Stimulated activated CD4-positive, alpha-beta T cell treated with anti-CD3 and anti-CD28 coated beads, Interleukin-4, amount 100 ng/mL, for 4 hours (primary cell): ENCODE results near the gene NXPH2.

ENCODE experiments used
- DNase-seq, 2 experiments: peaks; one replicate each; pipeline ENCODE4 v3.0.0-alpha.2; 2020

NXPH2 gene

GRCh38 chr2:138779781-138780445, at the start of gene NXPH2:
Gene NXPH2 (minus strand): TSS chr2:138780390. CDS start chr2:138780241, 149 bp downstream.
- DNase-seq = no peak

GRCh38 chr2:138829326-138829919, 49.2 kb upstream of the NXPH2 start:
- DNase-seq = peak in 1 of 2 experiments; percentile 22

- DNase-seq = peak in 1 of 2 experiments; percentile 1
Observed at GRCh38 chr2:138827426-138828054, 47.4 kb upstream of the NXPH2 start.

GRCh38 chr2:138823666-138824065, 43.5 kb upstream of the NXPH2 start:
- no peak for DNase-seq

GRCh38 chr2:138819964-138820363, 39.8 kb upstream of the NXPH2 start:
- DNase-seq = no peak

GRCh38 chr2:138818556-138818955, 38.4 kb upstream of the NXPH2 start:
- DNase-seq = no peak

GRCh38 chr2:138814123-138814898, 34.1 kb upstream of the NXPH2 start:
- no peak for DNase-seq

GRCh38 chr2:138811431-138811830, 31.2 kb upstream of the NXPH2 start:
- DNase-seq = no peak

- no peak for DNase-seq
Observed at GRCh38 chr2:138794724-138795123, 14.5 kb upstream of the NXPH2 start.

GRCh38 chr2:138787053-138787666, 7.0 kb upstream of the NXPH2 start:
- DNase-seq = no peak

GRCh38 chr2:138782383-138782782, 2.2 kb upstream of the NXPH2 start:
- DNase-seq = no peak

GRCh38 chr2:138780908-138781307, 718 bp upstream of the NXPH2 start:
- DNase-seq = no peak

GRCh38 chr2:138780446-138780880, 273 bp upstream of the NXPH2 start:
- DNase-seq = no peak

GRCh38 chr2:138779406-138779780, 797 bp downstream of the NXPH2 start:
- DNase-seq = no peak

- DNase-seq = no peak
Observed at GRCh38 chr2:138777996-138778395, 2.2 kb downstream of the NXPH2 start.

- no peak for DNase-seq
Observed at GRCh38 chr2:138775736-138776135, 4.5 kb downstream of the NXPH2 start.

- DNase-seq = no peak
Observed at GRCh38 chr2:138771534-138771933, 8.7 kb downstream of the NXPH2 start.

- DNase-seq = no peak
Observed at GRCh38 chr2:138767101-138767500, 13.1 kb downstream of the NXPH2 start.

GRCh38 chr2:138766464-138766863, 13.7 kb downstream of the NXPH2 start:
- no peak for DNase-seq

GRCh38 chr2:138763971-138764370, 16.2 kb downstream of the NXPH2 start:
- no peak for DNase-seq

- DNase-seq = no peak
Observed at GRCh38 chr2:138762533-138762932, 17.7 kb downstream of the NXPH2 start.

GRCh38 chr2:138760676-138761075, 19.5 kb downstream of the NXPH2 start:
- no peak for DNase-seq

- no peak for DNase-seq
Observed at GRCh38 chr2:138757384-138757783, 22.8 kb downstream of the NXPH2 start.
